Neural cell (in vitro differentiated cells): ENCODE data around the gene SESN2. TPM values are rescaled to one million over a fixed set of nuclear protein-coding genes. Genes with fewer than 3 reads are reported as not detected.

Experiments
- H2AFZ ChIP-seq: fragments of 200-600, 300-800 bp; sonication (generic), shearing (Covaris generic); 2 replicates; pipeline ENCODE4 v1.6.0; 2014; ENCODE audit warnings: low read depth, mild to moderate bottlenecking, antibody characterized with exemption, low read length, moderate library complexity
- H3F3A ChIP-seq: fragments of 200-600 bp; shearing (Covaris generic); 2 replicates; pipeline ENCODE4 v1.6.1; 2016; ENCODE audit warnings: mild to moderate bottlenecking, moderate library complexity, mixed read lengths, antibody characterized with exemption, low read length; ENCODE audit not compliant: insufficient read depth, poor library complexity, severe bottlenecking
- H3K27ac ChIP-seq: fragments of 200-600, 300-800 bp; sonication (generic), shearing (Covaris generic); 2 replicates; pipeline ENCODE4 v1.5.1; 2014; ENCODE audit warnings: mild to moderate bottlenecking, low read length, moderate library complexity
- H3K27me3 ChIP-seq: fragments of 300-800, 200-600 bp; sonication (generic), shearing (Covaris generic); 2 replicates; pipeline ENCODE4 v1.6.0; 2014; ENCODE audit warnings: mild to moderate bottlenecking, low read depth, low read length, moderate library complexity; ENCODE audit not compliant: insufficient read depth
- H3K36me3 ChIP-seq: fragments of 300-800, 200-600 bp; sonication (generic), shearing (Covaris generic); 2 replicates; pipeline ENCODE4 v1.5.1; 2014; ENCODE audit warnings: mild to moderate bottlenecking, antibody characterized with exemption, low read length, moderate library complexity; ENCODE audit not compliant: insufficient read depth
- H3K4me2 ChIP-seq: fragments of 300-800, 200-600 bp; sonication (generic), shearing (Covaris generic); 2 replicates; pipeline ENCODE4 v1.6.0; 2014; ENCODE audit warnings: mild to moderate bottlenecking, low read length
- H3K4me3 ChIP-seq: fragments of 300-800, 200-600 bp; sonication (generic), shearing (Covaris generic); 2 replicates; pipeline ENCODE4 v1.5.1; 2014; ENCODE audit warnings: mild to moderate bottlenecking, low read length, moderate library complexity
- H3K79me2 ChIP-seq: fragments of 200-600 bp; shearing (Covaris generic); replicated peaks from 2 replicates; pipeline ENCODE4 v1.6.0; 2014; ENCODE audit warnings: mild to moderate bottlenecking, low read length, moderate library complexity; ENCODE audit not compliant: insufficient read depth
- H3K9ac ChIP-seq: fragments of 300-800, 200-600 bp; sonication (generic), shearing (Covaris generic); 2 replicates; pipeline ENCODE4 v1.6.1; 2016; ENCODE audit warnings: mild to moderate bottlenecking, low read length, mixed read lengths
- H3K9me2 ChIP-seq: fragments of 200-600 bp; shearing (Covaris generic); 2 replicates; pipeline ENCODE4 v1.6.1; 2016; ENCODE audit warnings: mild to moderate bottlenecking, low read length, mixed read lengths; ENCODE audit not compliant: insufficient read depth
- H3K9me3 ChIP-seq: fragments of 200-600, 300-800 bp; sonication (generic), shearing (Covaris generic); 2 replicates; pipeline ENCODE4 v1.6.1; 2016; ENCODE audit warnings: mild to moderate bottlenecking, mixed run types, low read length, moderate library complexity, mixed read lengths
- H4K20me1 ChIP-seq: fragments of 200-600 bp; shearing (Covaris generic); 2 replicates; pipeline ENCODE4 v1.6.1; 2016; ENCODE audit warnings: mild to moderate bottlenecking, mixed run types; ENCODE audit not compliant: insufficient read depth
- CTCF ChIP-seq: fragments of 450-650 bp; IDR thresholded peaks from 2 replicates; pipeline ENCODE4 v1.5.1; 2014; ENCODE audit warnings: antibody characterized with exemption, mild to moderate bottlenecking, moderate library complexity; ENCODE audit not compliant: poor library complexity, severe bottlenecking
- EP300 ChIP-seq: fragments of 450-650 bp; conservative IDR thresholded peaks from 2 replicates; pipeline ENCODE4 v1.6.1; 2014; ENCODE audit warnings: antibody characterized with exemption, mild to moderate bottlenecking, moderate library complexity; ENCODE audit not compliant: poor library complexity, severe bottlenecking
- EZH2 ChIP-seq: fragments of 200-600, 300-800 bp; shearing (Covaris generic), sonication (generic); IDR thresholded peaks from 2 replicates; pipeline ENCODE4 v1.6.1; 2014; ENCODE audit warnings: antibody characterized with exemption, low read length, borderline replicate concordance, mild to moderate bottlenecking; ENCODE audit not compliant: insufficient read depth, poor library complexity, severe bottlenecking
- MXI1 ChIP-seq: fragments of 450-650 bp; conservative IDR thresholded peaks from 2 replicates; pipeline ENCODE4 v1.6.1; 2014; ENCODE audit warnings: antibody characterized with exemption, mild to moderate bottlenecking; ENCODE audit not compliant: poor library complexity, severe bottlenecking
- POLR2AphosphoS5 ChIP-seq: IDR thresholded peaks from 2 replicates; pipeline ENCODE4 v1.6.1; 2012
- RAD21 ChIP-seq: fragments of 450-650 bp; conservative IDR thresholded peaks from 2 replicates; pipeline ENCODE4 v1.6.1; 2014; ENCODE audit warnings: antibody characterized with exemption, mild to moderate bottlenecking, moderate library complexity
- SMC3 ChIP-seq: fragments of 450-650 bp; conservative IDR thresholded peaks from 2 replicates; pipeline ENCODE4 v1.6.1; 2014; ENCODE audit warnings: antibody characterized with exemption, mild to moderate bottlenecking, moderate library complexity; ENCODE audit not compliant: poor library complexity
- TAF1 ChIP-seq: IDR thresholded peaks from 2 replicates; pipeline ENCODE4 v1.6.1; 2012; ENCODE audit warnings: low read depth
- polyA plus RNA-seq: library from polyadenylated mRNA; depleted of rRNA; stranded (reverse); fragments of >200 nt; gene quantifications from 2 replicates; pipeline ENCODE4 v1.2.3, GENCODE V29; 2014
- TF ChIP-seq, protein P1 (sequence below): IDR thresholded peaks from 2 replicates; pipeline ENCODE4 v1.6.1; 2012; ENCODE audit warnings: borderline replicate concordance

SESN2 gene
- polyA plus RNA-seq, 1 donor from 2014 or later = 9.3 TPM

DNA sequence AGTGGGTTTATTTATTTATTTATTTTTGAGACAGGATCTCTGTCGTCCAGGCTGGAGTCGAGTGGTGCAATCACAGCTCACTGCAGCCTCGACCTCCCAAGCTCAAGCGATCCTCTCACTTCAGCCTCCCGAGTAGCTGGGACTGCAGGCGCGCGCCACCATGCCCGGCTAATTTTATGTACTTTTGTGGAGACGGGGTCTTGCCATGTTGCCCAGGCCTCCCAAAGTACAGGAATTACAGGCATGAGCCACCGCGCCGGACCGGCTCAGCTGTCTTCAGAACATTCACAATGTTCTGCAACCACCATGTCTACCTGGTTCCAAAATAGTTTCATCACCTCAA is 26.1 kb upstream of the SESN2 start:
- Histone ChIP-seq H3K4me2 (no peak overlapping the region), H3K4me3 (no peak overlapping the region), H3K27ac (no peak overlapping the region), H2AFZ (no peak overlapping the region), H3F3A (no peaks in the 10 kb centered on the region), H4K20me1 (no peaks in the 10 kb centered on the region), H3K9me2 (no peaks in the 10 kb centered on the region), H3K36me3 (no peaks in the 10 kb centered on the region), H3K79me2 (peaks cover 34% of the 10 kb centered on the region), H3K9ac (no peak overlapping the region), H3K9me3 (no peaks in the 10 kb centered on the region), H3K27me3 (no peaks in the 10 kb centered on the region)
- TF ChIP-seq POLR2AphosphoS5 (no peak), EZH2 (no peak), RAD21 (no peak), CTCF (no peak), EP300 (no peak), MXI1 (no peak)
- TF ChIP-seq, protein P1, sequence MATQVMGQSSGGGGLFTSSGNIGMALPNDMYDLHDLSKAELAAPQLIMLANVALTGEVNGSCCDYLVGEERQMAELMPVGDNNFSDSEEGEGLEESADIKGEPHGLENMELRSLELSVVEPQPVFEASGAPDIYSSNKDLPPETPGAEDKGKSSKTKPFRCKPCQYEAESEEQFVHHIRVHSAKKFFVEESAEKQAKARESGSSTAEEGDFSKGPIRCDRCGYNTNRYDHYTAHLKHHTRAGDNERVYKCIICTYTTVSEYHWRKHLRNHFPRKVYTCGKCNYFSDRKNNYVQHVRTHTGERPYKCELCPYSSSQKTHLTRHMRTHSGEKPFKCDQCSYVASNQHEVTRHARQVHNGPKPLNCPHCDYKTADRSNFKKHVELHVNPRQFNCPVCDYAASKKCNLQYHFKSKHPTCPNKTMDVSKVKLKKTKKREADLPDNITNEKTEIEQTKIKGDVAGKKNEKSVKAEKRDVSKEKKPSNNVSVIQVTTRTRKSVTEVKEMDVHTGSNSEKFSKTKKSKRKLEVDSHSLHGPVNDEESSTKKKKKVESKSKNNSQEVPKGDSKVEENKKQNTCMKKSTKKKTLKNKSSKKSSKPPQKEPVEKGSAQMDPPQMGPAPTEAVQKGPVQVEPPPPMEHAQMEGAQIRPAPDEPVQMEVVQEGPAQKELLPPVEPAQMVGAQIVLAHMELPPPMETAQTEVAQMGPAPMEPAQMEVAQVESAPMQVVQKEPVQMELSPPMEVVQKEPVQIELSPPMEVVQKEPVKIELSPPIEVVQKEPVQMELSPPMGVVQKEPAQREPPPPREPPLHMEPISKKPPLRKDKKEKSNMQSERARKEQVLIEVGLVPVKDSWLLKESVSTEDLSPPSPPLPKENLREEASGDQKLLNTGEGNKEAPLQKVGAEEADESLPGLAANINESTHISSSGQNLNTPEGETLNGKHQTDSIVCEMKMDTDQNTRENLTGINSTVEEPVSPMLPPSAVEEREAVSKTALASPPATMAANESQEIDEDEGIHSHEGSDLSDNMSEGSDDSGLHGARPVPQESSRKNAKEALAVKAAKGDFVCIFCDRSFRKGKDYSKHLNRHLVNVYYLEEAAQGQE = no peak

DNA sequence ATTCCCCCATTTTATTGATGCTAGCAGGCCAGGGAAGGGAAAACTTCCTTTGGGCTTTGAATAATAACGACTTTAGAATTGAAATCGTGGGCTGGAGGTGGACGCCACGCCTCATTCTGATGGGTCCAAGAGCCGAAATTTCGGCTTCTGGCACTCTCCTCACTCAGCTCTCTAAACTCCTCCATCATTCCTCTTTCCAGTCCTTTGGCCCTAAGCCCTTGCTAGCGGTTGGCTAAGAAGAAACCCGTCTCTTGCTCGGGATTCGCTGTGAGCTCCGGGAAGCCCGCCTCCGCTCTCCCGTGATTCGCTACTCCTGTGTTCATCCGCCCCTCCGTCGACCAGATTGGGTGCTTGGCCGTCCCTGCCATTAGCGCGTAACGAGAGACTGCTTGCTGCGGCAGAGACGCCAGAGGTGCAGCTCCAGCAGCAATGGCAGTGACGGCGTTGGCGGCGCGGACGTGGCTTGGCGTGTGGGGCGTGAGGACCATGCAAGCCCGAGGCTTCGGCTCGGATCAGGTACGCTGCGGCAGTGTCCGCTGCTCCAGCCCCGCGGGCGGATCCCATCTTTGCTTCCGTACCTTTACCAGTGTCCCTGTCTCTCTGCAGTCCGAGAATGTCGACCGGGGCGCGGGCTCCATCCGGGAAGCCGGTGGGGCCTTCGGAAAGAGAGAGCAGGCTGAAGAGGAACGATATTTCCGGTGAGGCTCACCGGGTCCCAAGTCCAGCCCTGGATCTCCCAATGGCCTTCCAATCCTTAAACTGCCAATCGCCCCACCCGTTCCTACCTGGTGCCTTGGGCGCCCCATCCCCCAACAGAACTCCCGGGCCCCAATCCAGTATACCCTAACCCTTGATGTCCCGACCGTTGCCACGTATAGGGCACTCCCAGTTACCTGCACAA is 23.3 kb upstream of the SESN2 start, which contains the start of gene ATP5IF1:
ATP5IF1 (plus strand) TSS at position 370 of the 901 bp plus-strand sequence; CDS start at position 430, 60 bp downstream.
- Histone ChIP-seq H3K4me3 (peak within 1 kb of the TSS; percentile 88), H3K27ac (peak within 1 kb of the TSS; percentile 93), H4K20me1 (no peaks in the 10 kb centered on the region), H3K79me2 (peaks cover 30% of the 10 kb centered on the region), H3K9ac (peak within 1 kb of the TSS; percentile 96), H3K4me2 (peak within 1 kb of the TSS; percentile 64), H3K9me3 (no peaks in the 10 kb centered on the region), H3K27me3 (no peaks in the 10 kb centered on the region), H2AFZ (peak within 1 kb of the TSS; percentile 76), H3K9me2 (no peaks in the 10 kb centered on the region), H3F3A (no peaks in the 10 kb centered on the region), H3K36me3 (no peaks in the 10 kb centered on the region)
- no peak for TF ChIP-seq RAD21
- TF ChIP-seq, protein P1 = peak; percentile 93
- TF ChIP-seq EP300 = no peak
- TF ChIP-seq CTCF = peak; percentile 45
- TF ChIP-seq TAF1 = peak; percentile 99
- TF ChIP-seq SMC3 = peak; percentile 30
- peak; percentile 100 for TF ChIP-seq POLR2AphosphoS5
- no peak for TF ChIP-seq EZH2
- peak; percentile 81 for TF ChIP-seq MXI1
